Smooth muscle cell (in vitro differentiated cells): Measurements from ENCODE around the gene PTPRG. TPM values are rescaled to one million over a fixed set of nuclear protein-coding genes. Genes with fewer than 3 reads are reported as not detected.

ENCODE experiments used
- DNase-seq: peaks from one replicate; lab custom pipeline; 2025; ENCODE audit not compliant: unreplicated experiment; lab: John Stamatoyannopoulos, UW
- H2AFZ ChIP-seq: fragments of 200-600 bp; sonication (generic); 2 replicates; pipeline ENCODE4 v1.6.0; 2016; ENCODE audit warnings: antibody characterized with exemption, low read depth, mild to moderate bottlenecking
- H3F3A ChIP-seq: fragments of 200-600 bp; sonication (generic); 2 replicates; pipeline ENCODE4 v1.6.0; 2017; ENCODE audit warnings: antibody characterized with exemption, low read depth
- H3K27ac ChIP-seq: fragments of 200-600 bp; sonication (generic); 2 replicates; pipeline ENCODE4 v1.5.1; 2016; ENCODE audit warnings: low read depth, mild to moderate bottlenecking
- H3K27me3 ChIP-seq: fragments of 200-600 bp; sonication (generic); 2 replicates; pipeline ENCODE4 v1.6.1; 2016; ENCODE audit warnings: low read depth, mild to moderate bottlenecking
- H3K36me3 ChIP-seq: fragments of 200-600 bp; sonication (generic); 2 replicates; pipeline ENCODE4 v1.5.1; 2016; ENCODE audit warnings: low read depth
- H3K4me1 ChIP-seq: fragments of 200-600 bp; sonication (generic); 2 replicates; pipeline ENCODE4 v1.5.1; 2016; ENCODE audit warnings: low read depth
- H3K4me2 ChIP-seq: fragments of 200-600 bp; sonication (generic); 2 replicates; pipeline ENCODE4 v1.6.0; 2016; ENCODE audit warnings: mild to moderate bottlenecking
- H3K4me3 ChIP-seq: fragments of 200-600 bp; sonication (generic); 2 replicates; pipeline ENCODE4 v1.5.1; 2016; ENCODE audit warnings: mild to moderate bottlenecking
- H3K79me2 ChIP-seq: fragments of 200-600 bp; sonication (generic); 2 replicates; pipeline ENCODE4 v1.6.0; 2016; ENCODE audit warnings: low read depth, mild to moderate bottlenecking
- H3K9ac ChIP-seq: fragments of 200-600 bp; sonication (generic); 2 replicates; pipeline ENCODE4 v1.6.0; 2016; ENCODE audit warnings: low read depth
- H3K9me3 ChIP-seq: fragments of 200-600 bp; sonication (generic); replicated peaks from 2 replicates; pipeline ENCODE4 v1.5.1; 2016; ENCODE audit warnings: low read depth
- H4K20me1 ChIP-seq: fragments of 200-600 bp; sonication (generic); 2 replicates; pipeline ENCODE4 v1.6.0; 2016; ENCODE audit warnings: low read depth
- WGBS: methylation state at CpG from one replicate; pipeline ENCODE4 v1.1.7; 2016; ENCODE audit warnings: low lambda C conversion rate; 5-methylcytosine and 5-hydroxymethylcytosine counted together
- polyA plus RNA-seq: library from polyadenylated mRNA; unstranded; fragments of >200 nt; fragmentation: Nextera tagmentation; extraction: Ambion mirVana; gene quantifications from 2 replicates; pipeline ENCODE4 v1.2.1, GENCODE V29; 2016
- total RNA-seq: library from RNA; depleted of rRNA; stranded (reverse); fragments of >200 nt; gene quantifications from 2 replicates; pipeline ENCODE4 v1.2.3, GENCODE V29; 2014
- TF ChIP-seq, protein P1 (sequence below): fragments of 200-600 bp; sonication (generic); IDR thresholded peaks from 2 replicates; pipeline ENCODE4 v1.5.1; 2017; ENCODE audit warnings: borderline replicate concordance, mild to moderate bottlenecking, antibody characterized with exemption; ENCODE audit not compliant: insufficient read depth, poor library complexity, severe bottlenecking

PTPRG gene
- total and polyA plus RNA-seq, 2 experiments from 2014 or later: 21.2 to 87.3 TPM

DNA sequence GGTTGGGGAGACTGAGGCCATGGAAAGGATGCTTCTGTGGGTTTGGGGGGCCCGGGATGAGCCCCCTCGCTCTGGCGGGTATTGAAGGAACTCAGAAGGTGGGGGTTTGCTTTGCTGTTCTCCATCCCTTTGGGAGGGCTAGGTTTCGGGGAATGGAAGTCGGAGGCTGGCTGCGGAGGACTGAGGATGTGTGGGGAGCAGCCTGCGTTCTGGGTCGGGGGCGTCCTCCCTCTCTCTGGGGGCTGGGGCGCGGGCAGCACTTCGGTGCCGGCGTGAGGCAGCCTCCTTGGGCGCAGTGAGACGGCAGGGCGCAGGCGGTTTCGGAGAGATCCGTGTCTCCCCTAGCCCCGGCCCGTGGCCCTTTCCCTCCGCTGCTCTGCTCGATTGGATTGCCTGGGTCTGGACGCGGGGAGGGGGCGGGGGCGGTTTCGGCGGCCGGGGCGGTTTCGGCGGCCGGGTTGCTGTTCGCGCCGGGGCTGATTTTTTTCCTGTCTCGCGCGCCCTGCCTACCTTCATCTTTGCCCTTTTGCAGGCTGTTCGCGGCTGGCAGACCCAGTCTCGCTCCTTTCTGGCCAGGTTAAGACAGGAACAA is 1.4 kb downstream of the PTPRG start:
- Histone ChIP-seq H3K4me3 (peak overlapping the region; percentile 97), H3K4me1 (peaks cover 12% of the 10 kb centered on the region), H3F3A (peaks cover 18% of the 10 kb centered on the region), H4K20me1 (peaks cover 60% of the 10 kb centered on the region), H3K9me3 (no peaks in the 10 kb centered on the region), H3K4me2 (peak overlapping the region; percentile 99), H3K27me3 (no peaks in the 10 kb centered on the region), H3K9ac (peak overlapping the region; percentile 61), H3K27ac (no peak overlapping the region), H2AFZ (peak overlapping the region; percentile 85), H3K79me2 (peaks cover 60% of the 10 kb centered on the region), H3K36me3 (no peaks in the 10 kb centered on the region)
- TF ChIP-seq, protein P1, sequence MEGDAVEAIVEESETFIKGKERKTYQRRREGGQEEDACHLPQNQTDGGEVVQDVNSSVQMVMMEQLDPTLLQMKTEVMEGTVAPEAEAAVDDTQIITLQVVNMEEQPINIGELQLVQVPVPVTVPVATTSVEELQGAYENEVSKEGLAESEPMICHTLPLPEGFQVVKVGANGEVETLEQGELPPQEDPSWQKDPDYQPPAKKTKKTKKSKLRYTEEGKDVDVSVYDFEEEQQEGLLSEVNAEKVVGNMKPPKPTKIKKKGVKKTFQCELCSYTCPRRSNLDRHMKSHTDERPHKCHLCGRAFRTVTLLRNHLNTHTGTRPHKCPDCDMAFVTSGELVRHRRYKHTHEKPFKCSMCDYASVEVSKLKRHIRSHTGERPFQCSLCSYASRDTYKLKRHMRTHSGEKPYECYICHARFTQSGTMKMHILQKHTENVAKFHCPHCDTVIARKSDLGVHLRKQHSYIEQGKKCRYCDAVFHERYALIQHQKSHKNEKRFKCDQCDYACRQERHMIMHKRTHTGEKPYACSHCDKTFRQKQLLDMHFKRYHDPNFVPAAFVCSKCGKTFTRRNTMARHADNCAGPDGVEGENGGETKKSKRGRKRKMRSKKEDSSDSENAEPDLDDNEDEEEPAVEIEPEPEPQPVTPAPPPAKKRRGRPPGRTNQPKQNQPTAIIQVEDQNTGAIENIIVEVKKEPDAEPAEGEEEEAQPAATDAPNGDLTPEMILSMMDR: no peak
- under 1% methylated on average over 38 of the region's 44 CpGs for WGBS
- DNase-seq: peak; percentile 8

DNA sequence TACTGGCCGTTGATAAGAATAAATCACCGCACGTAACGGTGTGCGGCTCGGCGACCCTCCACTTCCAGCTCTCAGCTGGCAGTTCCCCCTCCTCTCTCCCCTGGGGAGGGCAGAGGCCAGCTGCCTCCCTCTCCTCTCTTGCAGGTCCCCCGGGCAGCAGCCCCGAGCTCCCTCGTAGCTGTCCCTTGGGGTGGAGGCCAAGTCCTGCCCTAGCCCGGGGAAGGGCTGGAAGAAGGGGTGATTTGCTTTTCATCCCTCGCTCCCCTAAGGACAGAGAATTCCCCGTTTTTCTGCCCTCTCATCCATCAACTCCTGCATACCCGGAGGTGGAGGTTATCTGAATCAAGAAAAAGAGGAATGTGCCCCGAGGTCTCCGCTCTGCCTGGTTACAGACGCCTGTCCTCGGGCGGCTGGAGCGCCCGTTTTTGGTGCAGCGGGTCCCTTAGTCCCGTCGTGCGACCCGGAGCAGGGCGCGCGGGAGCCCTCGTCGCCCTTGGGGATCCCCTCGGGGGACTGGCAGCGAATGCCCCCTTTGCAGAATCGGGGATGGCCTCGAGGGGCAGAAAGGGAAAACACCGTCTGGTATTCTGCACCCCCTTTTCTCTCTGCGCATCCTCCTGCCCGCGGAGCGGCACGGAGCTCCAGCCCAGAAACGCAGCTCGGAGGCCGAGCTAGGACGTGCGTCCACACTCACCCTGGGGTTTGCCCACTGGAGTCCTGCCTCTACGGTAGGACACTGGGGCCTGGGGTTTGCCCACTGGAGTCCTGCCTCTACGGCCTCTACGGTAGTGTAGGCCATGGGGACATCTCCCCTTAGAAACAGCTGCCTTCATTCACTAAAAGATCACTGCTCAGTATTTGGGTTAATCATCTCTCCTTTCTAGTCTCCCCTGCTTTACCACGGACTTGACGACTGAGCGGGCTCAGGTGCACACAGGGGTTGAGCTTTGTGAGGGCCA is 2.2 kb downstream of the PTPRG start:
- Histone ChIP-seq H3K36me3 (no peaks in the 10 kb centered on the region), H3F3A (peaks cover 18% of the 10 kb centered on the region), H4K20me1 (peaks cover 67% of the 10 kb centered on the region), H3K4me3 (peak overlapping the region; percentile 97), H3K9me3 (no peaks in the 10 kb centered on the region), H3K4me2 (peak overlapping the region; percentile 99), H2AFZ (peak overlapping the region; percentile 80), H3K27me3 (no peaks in the 10 kb centered on the region), H3K4me1 (peaks cover 12% of the 10 kb centered on the region), H3K27ac (no peak overlapping the region), H3K9ac (no peak overlapping the region), H3K79me2 (peaks cover 67% of the 10 kb centered on the region)
- TF ChIP-seq, protein P1: no peak
- WGBS: 1% methylated on average over 50 of the region's 52 CpGs
- DNase-seq: no peak

DNA sequence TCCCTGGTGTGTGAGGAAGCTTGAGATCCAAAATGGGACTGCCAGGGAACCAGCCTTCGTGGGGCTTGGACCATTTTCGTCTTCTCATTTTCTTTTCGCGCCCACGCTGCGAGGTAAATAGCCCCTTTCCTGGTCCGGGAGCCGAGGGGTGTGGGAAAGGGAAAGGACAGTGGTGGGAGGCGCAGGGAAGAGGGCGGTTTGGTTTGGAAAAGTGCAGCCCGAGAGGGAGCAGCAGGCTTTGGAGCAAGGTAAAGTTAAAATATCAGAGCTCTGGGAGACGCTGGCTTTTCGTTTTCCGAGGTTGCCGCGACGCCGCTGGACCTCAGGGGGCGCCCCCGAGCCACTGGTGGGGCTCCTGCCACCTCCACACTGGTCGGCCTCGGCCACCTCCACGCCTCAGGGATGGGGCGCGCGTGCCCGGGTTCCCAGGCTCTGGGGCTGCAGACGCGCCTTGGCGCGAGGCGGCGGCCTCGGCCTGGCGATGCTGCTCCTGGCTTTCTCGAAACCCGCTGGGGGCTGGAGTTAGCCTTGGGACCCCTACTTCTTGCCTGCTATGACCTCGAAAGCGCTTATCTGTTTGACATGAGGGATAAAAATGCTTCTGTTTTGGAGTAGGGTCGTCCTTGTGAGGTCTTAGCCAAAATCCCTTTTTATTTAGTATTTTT is 3.2 kb downstream of the PTPRG start:
- peak overlapping the region; percentile 80 for H2AFZ ChIP-seq
- TF ChIP-seq, protein P1: peak; percentile 71
- peaks cover 12% of the 10 kb centered on the region for H3K4me1 ChIP-seq
- 3% methylated on average over 39 of the region's 40 CpGs for whole genome bisulfite sequencing
- peak; percentile 47 for DNase-seq
- H3K27ac ChIP-seq: no peak overlapping the region
- H3K4me2 ChIP-seq: peak overlapping the region; percentile 99
- H3K36me3 ChIP-seq: no peaks in the 10 kb centered on the region
- no peaks in the 10 kb centered on the region for H3K27me3 ChIP-seq
- H3K4me3 ChIP-seq: peak overlapping the region; percentile 97
- peaks cover 73% of the 10 kb centered on the region for H3K79me2 ChIP-seq
- H4K20me1 ChIP-seq: peaks cover 77% of the 10 kb centered on the region
- H3F3A ChIP-seq: peaks cover 10% of the 10 kb centered on the region
- H3K9me3 ChIP-seq: no peaks in the 10 kb centered on the region
- H3K9ac ChIP-seq: no peak overlapping the region
